A549 (cell line): ENCODE data around the gene SIM2. TPM values are rescaled to one million over a fixed set of nuclear protein-coding genes. Genes with fewer than 3 reads are reported as not detected.

ENCODE experiments used
- ATAC-seq, 2 experiments: fragments of 200-7000 bp in 1 of 2; fragments of >200 bp in 1 of 2; cut with Nextera tagmentation in 1 of 2; cut with Tn5 transposase in 1 of 2; 3 replicates each; pipeline versions ENCODE4 v1.8.0 to v1.9.1; 2018 to 2020; ENCODE audit warnings: mild to moderate bottlenecking in 1 of 2, moderate library complexity in 1 of 2
- CTCF ChIA-PET: fragments of 300-600 bp; sonication (Branson Sonifier 250); formaldehyde crosslinking; extraction: SDS; loops from one replicate; lab custom pipeline; 2021; ENCODE audit warnings: antibody characterized with exemption, inconsistent platforms; lab: Yijun Ruan, JAX
- POLR2A ChIA-PET: fragments of 350-600 bp; formaldehyde crosslinking; extraction: SDS; loops from one replicate; lab custom pipeline; 2021; ENCODE audit warnings: antibody characterized with exemption, inconsistent platforms; lab: Yijun Ruan, JAX
- DNase-seq, 2 experiments: peaks; one replicate each; pipeline versions ENCODE4 v3.0.0 to v3.0.0-alpha.2; 2011 to 2016; ENCODE audit warnings: low read depth in 1 of 2, low spot score in 1 of 2
- FAIRE-seq: peaks from 2 replicates; lab custom pipeline; 2011; peaks lifted over from hg19 to GRCh38; lab: Jason Lieb, UNC
- H3K27ac ChIP-seq, 2 experiments: fragments of >200 bp; sonication (Bioruptor Twin); formaldehyde crosslinking; 3 replicates each; pipeline ENCODE4 v1.5.1; 2016 to 2017
- H3K4me1 ChIP-seq: fragments of >200 bp; sonication (Bioruptor Twin); formaldehyde crosslinking; 3 replicates; pipeline ENCODE4 v1.6.1; 2016
- H3K4me2 ChIP-seq: fragments of >200 bp; sonication (Bioruptor Twin); formaldehyde crosslinking; 3 replicates; pipeline ENCODE4 v1.6.1; 2016
- H3K4me3 ChIP-seq: fragments of >200 bp; sonication (Bioruptor Twin); formaldehyde crosslinking; 3 replicates; pipeline ENCODE4 v1.5.1; 2016
- H3K9me3 ChIP-seq: fragments of >200 bp; sonication (Bioruptor Twin); formaldehyde crosslinking; 3 replicates; pipeline ENCODE4 v1.6.1; 2016
- BHLHE40 ChIP-seq: IDR thresholded peaks from 2 replicates; pipeline ENCODE4 v1.6.1; 2012; ENCODE audit warnings: low read depth, low read length, inconsistent platforms
- CBX2 ChIP-seq: fragments of 200-600 bp; sonication (generic); IDR thresholded peaks from 2 replicates; pipeline ENCODE4 v1.6.1; 2016; ENCODE audit warnings: low read depth, mild to moderate bottlenecking, borderline replicate concordance
- CBX8 ChIP-seq: fragments of 200-600 bp; sonication (generic); IDR thresholded peaks from 2 replicates; pipeline ENCODE4 v1.6.1; 2016
- CHD2 ChIP-seq: fragments of 150-350 bp; IDR thresholded peaks from 2 replicates; pipeline ENCODE4 v1.6.1; 2014; ENCODE audit warnings: low read length; ENCODE audit not compliant: partially characterized antibody
- CHD4 ChIP-seq: fragments of 200-600 bp; sonication (generic); IDR thresholded peaks from 2 replicates; pipeline ENCODE4 v1.6.1; 2016; ENCODE audit warnings: antibody characterized with exemption, mild to moderate bottlenecking, borderline replicate concordance
- EHMT2 ChIP-seq: fragments of 200-600 bp; sonication (generic); IDR thresholded peaks from 2 replicates; pipeline ENCODE4 v1.6.1; 2016; ENCODE audit warnings: antibody characterized with exemption, low read depth, mild to moderate bottlenecking, moderate library complexity
- GATA3 ChIP-seq: IDR thresholded peaks from 2 replicates; pipeline ENCODE4 v1.6.1; 2012; ENCODE audit warnings: borderline replicate concordance
- HOXA7 ChIP-seq: fragments of 250-450 bp; sonication (Bioruptor Pico); IDR thresholded peaks from 2 replicates; pipeline ENCODE4 v1.5.0; 2020; ENCODE audit warnings: mild to moderate bottlenecking, moderate library complexity
- KDM5A ChIP-seq: fragments of 200-600 bp; sonication (generic); IDR thresholded peaks from 2 replicates; pipeline ENCODE4 v1.6.1; 2016; ENCODE audit warnings: antibody characterized with exemption, mild to moderate bottlenecking
- MAFK ChIP-seq: fragments of 450-650 bp; IDR thresholded peaks from 2 replicates; pipeline ENCODE4 v1.6.1; 2014; ENCODE audit not compliant: partially characterized antibody
- NPAS2 ChIP-seq: fragments of 250-450 bp; sonication (Bioruptor Pico); IDR thresholded peaks from 2 replicates; pipeline ENCODE4 v1.8.0; 2022; ENCODE audit warnings: mild to moderate bottlenecking, moderate library complexity, borderline replicate concordance
- POLR2AphosphoS2 ChIP-seq: conservative IDR thresholded peaks from 2 replicates; pipeline ENCODE4 v1.6.1; 2012; ENCODE audit warnings: low read length, improper control_type of control experiment, inconsistent platforms
- RAD21 ChIP-seq, 2 experiments: fragments of >200 bp in 1 of 2; sonication (Bioruptor Twin) in 1 of 2; formaldehyde crosslinking in 1 of 2; IDR thresholded peaks in 1 of 2; conservative IDR thresholded peaks in 1 of 2; 2 replicates in 1 of 2; 3 replicates in 1 of 2; pipeline ENCODE4 v1.6.1; 2012 to 2018; ENCODE audit warnings: inconsistent platforms in 1 of 2
- RFX5 ChIP-seq: fragments of 450-650 bp; IDR thresholded peaks from 2 replicates; pipeline ENCODE4 v1.7.1; 2014; ENCODE audit warnings: antibody characterized with exemption, mild to moderate bottlenecking, moderate library complexity
- RNF2 ChIP-seq: fragments of 200-600 bp; sonication (generic); IDR thresholded peaks from 2 replicates; pipeline ENCODE4 v1.6.1; 2016; ENCODE audit warnings: low read depth, mild to moderate bottlenecking, antibody characterized with exemption, moderate library complexity, borderline replicate concordance
- SREBF2 ChIP-seq: fragments of 450-650 bp; IDR thresholded peaks from 2 replicates; pipeline ENCODE4 v1.6.1; 2014; ENCODE audit warnings: mild to moderate bottlenecking, moderate library complexity
- TP53 ChIP-seq: fragments of 250-450 bp; sonication (Bioruptor Pico); IDR thresholded peaks from 2 replicates; pipeline ENCODE4 v1.5.0; 2021; ENCODE audit warnings: mild to moderate bottlenecking, moderate library complexity
- ZC3H11A ChIP-seq: fragments of 450-650 bp; IDR thresholded peaks from 2 replicates; pipeline ENCODE4 v1.6.1; 2014; ENCODE audit warnings: antibody characterized with exemption, mild to moderate bottlenecking
- ZFP36 ChIP-seq: fragments of 450-650 bp; IDR thresholded peaks from 2 replicates; pipeline ENCODE4 v1.6.1; 2014; ENCODE audit warnings: borderline replicate concordance; ENCODE audit not compliant: partially characterized antibody
- ZSCAN20 ChIP-seq: fragments of 250-450 bp; sonication (Bioruptor Pico); IDR thresholded peaks from 2 replicates; pipeline ENCODE4 v1.8.0; 2022; ENCODE audit warnings: mild to moderate bottlenecking, moderate library complexity
- WGBS: methylation state at CpG from one replicate; pipeline ENCODE4 v1.1.6; 2017; ENCODE audit errors: missing lambda C conversion rate; 5-methylcytosine and 5-hydroxymethylcytosine counted together
- polyA plus RNA-seq, 4 experiments: library from polyadenylated mRNA; depleted of rRNA in 3 of 4; stranded (reverse); fragments of >200 nt; fragmentation: RNase III in 1 of 4; extraction: RNeasy Plus Mini Kit Qiagen cat#74134 plus additional on column Dnase treatment in 1 of 4; gene quantifications; 2 replicates in 3 of 4; 3 replicates in 1 of 4; pipeline ENCODE4 v1.2.3, GENCODE V29; 2011 to 2017
- TF ChIP-seq, protein P1 (sequence below): fragments of 200-600 bp; sonication (generic); IDR thresholded peaks from 2 replicates; pipeline ENCODE4 v1.6.1; 2016; ENCODE audit warnings: antibody characterized with exemption, mild to moderate bottlenecking, moderate library complexity
- TF ChIP-seq, protein P2 (sequence below): fragments of 250-450 bp; sonication (Bioruptor Pico); IDR thresholded peaks from 2 replicates; pipeline ENCODE4 v1.5.0; 2021; ENCODE audit warnings: mild to moderate bottlenecking, moderate library complexity, borderline replicate concordance
- TF ChIP-seq, protein P3 (sequence below): fragments of >200 bp; sonication (Bioruptor Twin); formaldehyde crosslinking; IDR thresholded peaks from 3 replicates; pipeline ENCODE4 v1.5.1; 2016
- TF ChIP-seq, protein P4 (sequence below): fragments of 450-650 bp; IDR thresholded peaks from 2 replicates; pipeline ENCODE4 v1.6.1; 2014; ENCODE audit warnings: antibody characterized with exemption
- TF ChIP-seq, protein P5 (sequence below): fragments of >200 bp; sonication (Bioruptor Twin); formaldehyde crosslinking; IDR thresholded peaks from 2 replicates; pipeline ENCODE4 v1.6.1; 2016

SIM2 gene
- polyA plus RNA-seq, 2 of the 4 experiments (the other 2 are of a cell fraction): 12.6 to 13.4 TPM

DNA sequence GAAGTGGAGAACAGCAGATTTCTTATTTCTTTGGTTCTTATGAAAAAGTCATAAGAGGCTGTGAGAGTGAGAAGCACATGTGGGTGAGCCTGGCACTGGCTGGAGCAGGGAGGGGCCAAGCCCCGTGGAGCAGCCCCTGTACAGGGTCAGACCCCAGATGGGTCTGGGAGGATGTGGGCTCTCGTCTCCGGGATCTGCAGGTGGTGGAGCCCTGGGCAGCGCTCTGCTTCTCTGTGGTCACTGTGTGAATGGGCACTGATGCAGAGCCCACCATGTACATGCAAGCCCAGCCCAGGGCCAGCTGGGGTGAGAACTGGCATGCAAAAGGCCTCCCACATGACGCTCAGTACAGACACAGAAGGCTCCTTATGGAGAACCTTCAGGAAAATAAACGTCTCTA lies 67.6 kb downstream of the SIM2 start (continued):
- TF ChIP-seq, protein P1, sequence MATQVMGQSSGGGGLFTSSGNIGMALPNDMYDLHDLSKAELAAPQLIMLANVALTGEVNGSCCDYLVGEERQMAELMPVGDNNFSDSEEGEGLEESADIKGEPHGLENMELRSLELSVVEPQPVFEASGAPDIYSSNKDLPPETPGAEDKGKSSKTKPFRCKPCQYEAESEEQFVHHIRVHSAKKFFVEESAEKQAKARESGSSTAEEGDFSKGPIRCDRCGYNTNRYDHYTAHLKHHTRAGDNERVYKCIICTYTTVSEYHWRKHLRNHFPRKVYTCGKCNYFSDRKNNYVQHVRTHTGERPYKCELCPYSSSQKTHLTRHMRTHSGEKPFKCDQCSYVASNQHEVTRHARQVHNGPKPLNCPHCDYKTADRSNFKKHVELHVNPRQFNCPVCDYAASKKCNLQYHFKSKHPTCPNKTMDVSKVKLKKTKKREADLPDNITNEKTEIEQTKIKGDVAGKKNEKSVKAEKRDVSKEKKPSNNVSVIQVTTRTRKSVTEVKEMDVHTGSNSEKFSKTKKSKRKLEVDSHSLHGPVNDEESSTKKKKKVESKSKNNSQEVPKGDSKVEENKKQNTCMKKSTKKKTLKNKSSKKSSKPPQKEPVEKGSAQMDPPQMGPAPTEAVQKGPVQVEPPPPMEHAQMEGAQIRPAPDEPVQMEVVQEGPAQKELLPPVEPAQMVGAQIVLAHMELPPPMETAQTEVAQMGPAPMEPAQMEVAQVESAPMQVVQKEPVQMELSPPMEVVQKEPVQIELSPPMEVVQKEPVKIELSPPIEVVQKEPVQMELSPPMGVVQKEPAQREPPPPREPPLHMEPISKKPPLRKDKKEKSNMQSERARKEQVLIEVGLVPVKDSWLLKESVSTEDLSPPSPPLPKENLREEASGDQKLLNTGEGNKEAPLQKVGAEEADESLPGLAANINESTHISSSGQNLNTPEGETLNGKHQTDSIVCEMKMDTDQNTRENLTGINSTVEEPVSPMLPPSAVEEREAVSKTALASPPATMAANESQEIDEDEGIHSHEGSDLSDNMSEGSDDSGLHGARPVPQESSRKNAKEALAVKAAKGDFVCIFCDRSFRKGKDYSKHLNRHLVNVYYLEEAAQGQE: no peak
- TF ChIP-seq BHLHE40: no peak
- TF ChIP-seq, protein P2, sequence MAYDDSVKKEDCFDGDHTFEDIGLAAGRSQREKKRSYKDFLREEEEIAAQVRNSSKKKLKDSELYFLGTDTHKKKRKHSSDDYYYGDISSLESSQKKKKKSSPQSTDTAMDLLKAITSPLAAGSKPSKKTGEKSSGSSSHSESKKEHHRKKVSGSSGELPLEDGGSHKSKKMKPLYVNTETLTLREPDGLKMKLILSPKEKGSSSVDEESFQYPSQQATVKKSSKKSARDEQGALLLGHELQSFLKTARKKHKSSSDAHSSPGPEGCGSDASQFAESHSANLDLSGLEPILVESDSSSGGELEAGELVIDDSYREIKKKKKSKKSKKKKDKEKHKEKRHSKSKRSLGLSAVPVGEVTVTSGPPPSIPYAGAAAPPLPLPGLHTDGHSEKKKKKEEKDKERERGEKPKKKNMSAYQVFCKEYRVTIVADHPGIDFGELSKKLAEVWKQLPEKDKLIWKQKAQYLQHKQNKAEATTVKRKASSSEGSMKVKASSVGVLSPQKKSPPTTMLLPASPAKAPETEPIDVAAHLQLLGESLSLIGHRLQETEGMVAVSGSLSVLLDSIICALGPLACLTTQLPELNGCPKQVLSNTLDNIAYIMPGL: no peak
- no peak for TF ChIP-seq CBX8
- TF ChIP-seq KDM5A: no peak
- TF ChIP-seq ZSCAN20: no peak
- TF ChIP-seq, all 56 proteins: peak for 0

DNA sequence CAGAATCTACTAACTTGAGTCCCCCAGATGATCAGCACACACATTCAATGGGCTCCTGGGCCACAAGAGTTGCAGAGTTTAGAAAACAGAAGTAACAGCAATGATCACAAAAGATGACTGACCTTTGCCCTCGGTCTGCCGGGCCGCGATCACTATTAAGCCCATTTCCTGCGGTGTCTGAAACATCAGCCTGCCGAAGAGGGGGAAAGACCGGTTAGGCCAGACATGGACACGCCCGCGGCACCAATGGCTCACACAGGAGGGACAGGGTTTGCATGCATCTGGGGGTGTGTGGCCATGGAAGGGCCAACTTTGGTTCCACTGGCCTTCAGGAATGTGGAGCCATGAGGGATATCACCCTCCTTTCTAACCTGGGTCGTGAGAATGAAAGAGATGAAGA lies 68.2 kb downstream of the SIM2 start:
- no peaks in the 10 kb centered on the region for H3K4me1 ChIP-seq
- H3K9me3 ChIP-seq: no peaks in the 10 kb centered on the region
- no peak overlapping the region for H3K4me3 ChIP-seq
- ATAC-seq: no peak
- no peak overlapping the region for H3K27ac ChIP-seq
- no peak for FAIRE-seq
- WGBS: 94% methylated on average over 11 of the region's 11 CpGs
- ChIA-PET POLR2A (no interaction called here), CTCF (no interaction called here)
- no peak for DNase-seq
- TF ChIP-seq TP53 (CRISPR knock-in tag) (no peak), MAFK (no peak), GATA3 (no peak), ZC3H11A (no peak), SREBF2 (no peak), RAD21 (conservative IDR thresholded peaks at IDR 0.05 in 1 of 2, IDR thresholded peaks at IDR 0.05 in 1 of 2) (no peak), POLR2AphosphoS2 (no peak), CBX2 (no peak), ZFP36 (no peak), CHD2 (no peak), HOXA7 (no peak), RFX5 (no peak), CHD4 (no peak), NPAS2 (CRISPR knock-in tag) (no peak), RNF2 (no peak), EHMT2 (no peak)
- TF ChIP-seq, protein P3, sequence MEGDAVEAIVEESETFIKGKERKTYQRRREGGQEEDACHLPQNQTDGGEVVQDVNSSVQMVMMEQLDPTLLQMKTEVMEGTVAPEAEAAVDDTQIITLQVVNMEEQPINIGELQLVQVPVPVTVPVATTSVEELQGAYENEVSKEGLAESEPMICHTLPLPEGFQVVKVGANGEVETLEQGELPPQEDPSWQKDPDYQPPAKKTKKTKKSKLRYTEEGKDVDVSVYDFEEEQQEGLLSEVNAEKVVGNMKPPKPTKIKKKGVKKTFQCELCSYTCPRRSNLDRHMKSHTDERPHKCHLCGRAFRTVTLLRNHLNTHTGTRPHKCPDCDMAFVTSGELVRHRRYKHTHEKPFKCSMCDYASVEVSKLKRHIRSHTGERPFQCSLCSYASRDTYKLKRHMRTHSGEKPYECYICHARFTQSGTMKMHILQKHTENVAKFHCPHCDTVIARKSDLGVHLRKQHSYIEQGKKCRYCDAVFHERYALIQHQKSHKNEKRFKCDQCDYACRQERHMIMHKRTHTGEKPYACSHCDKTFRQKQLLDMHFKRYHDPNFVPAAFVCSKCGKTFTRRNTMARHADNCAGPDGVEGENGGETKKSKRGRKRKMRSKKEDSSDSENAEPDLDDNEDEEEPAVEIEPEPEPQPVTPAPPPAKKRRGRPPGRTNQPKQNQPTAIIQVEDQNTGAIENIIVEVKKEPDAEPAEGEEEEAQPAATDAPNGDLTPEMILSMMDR: no peak
- TF ChIP-seq, protein P4, sequence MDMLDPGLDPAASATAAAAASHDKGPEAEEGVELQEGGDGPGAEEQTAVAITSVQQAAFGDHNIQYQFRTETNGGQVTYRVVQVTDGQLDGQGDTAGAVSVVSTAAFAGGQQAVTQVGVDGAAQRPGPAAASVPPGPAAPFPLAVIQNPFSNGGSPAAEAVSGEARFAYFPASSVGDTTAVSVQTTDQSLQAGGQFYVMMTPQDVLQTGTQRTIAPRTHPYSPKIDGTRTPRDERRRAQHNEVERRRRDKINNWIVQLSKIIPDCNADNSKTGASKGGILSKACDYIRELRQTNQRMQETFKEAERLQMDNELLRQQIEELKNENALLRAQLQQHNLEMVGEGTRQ: no peak
- TF ChIP-seq, protein P5, sequence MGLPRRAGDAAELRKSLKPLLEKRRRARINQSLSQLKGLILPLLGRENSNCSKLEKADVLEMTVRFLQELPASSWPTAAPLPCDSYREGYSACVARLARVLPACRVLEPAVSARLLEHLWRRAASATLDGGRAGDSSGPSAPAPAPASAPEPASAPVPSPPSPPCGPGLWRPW: no peak
- H3K4me2 ChIP-seq: no peak overlapping the region
